H9 (cell line): ENCODE data around the gene NECTIN4. TPM values are rescaled to one million over a fixed set of nuclear protein-coding genes. Genes with fewer than 3 reads are reported as not detected.

Source experiments
- DNase-seq: peaks from one replicate; pipeline ENCODE4 v3.0.0-alpha.2; 2017
- H2AFZ ChIP-seq: one replicate; pipeline ENCODE4 v1.6.1; 2013; ENCODE audit warnings: mild to moderate bottlenecking, low read length, control low read depth, moderate library complexity
- H2AK5ac ChIP-seq: 2 replicates; pipeline ENCODE4 v1.6.1; 2013; ENCODE audit warnings: low read length, control low read depth, mixed read lengths; ENCODE audit not compliant: insufficient read length
- H2BK120ac ChIP-seq: one replicate; pipeline ENCODE4 v1.6.1; 2013; ENCODE audit warnings: low read depth, mild to moderate bottlenecking, low read length, control low read depth, inconsistent platforms; ENCODE audit not compliant: poor library complexity, severe bottlenecking
- H2BK12ac ChIP-seq: 2 replicates; pipeline ENCODE4 v1.6.1; 2013; ENCODE audit warnings: low read length, control low read depth, mixed read lengths, low read depth; ENCODE audit not compliant: insufficient read length
- H2BK15ac ChIP-seq: 2 replicates; pipeline ENCODE4 v1.6.1; 2013; ENCODE audit warnings: low read depth, low read length, control low read depth
- H2BK20ac ChIP-seq: one replicate; pipeline ENCODE4 v1.6.1; 2013; ENCODE audit warnings: low read depth, mild to moderate bottlenecking, low read length, control low read depth, inconsistent platforms; ENCODE audit not compliant: poor library complexity, severe bottlenecking
- H2BK5ac ChIP-seq: 2 replicates; pipeline ENCODE4 v1.6.1; 2013; ENCODE audit warnings: low read length, control low read depth, mixed read lengths; ENCODE audit not compliant: insufficient read length
- H3K14ac ChIP-seq: 2 replicates; pipeline ENCODE4 v1.6.1; 2013; ENCODE audit warnings: low read length, control low read depth; ENCODE audit not compliant: insufficient read depth
- H3K18ac ChIP-seq: 2 replicates; pipeline ENCODE4 v1.6.1; 2013; ENCODE audit warnings: low read depth, mild to moderate bottlenecking, mixed read lengths, low read length, control low read depth; ENCODE audit not compliant: insufficient read length
- H3K23ac ChIP-seq: 2 replicates; pipeline ENCODE4 v1.6.1; 2013; ENCODE audit warnings: low read length, control low read depth, mixed read lengths, low read depth; ENCODE audit not compliant: insufficient read length
- H3K23me2 ChIP-seq: 2 replicates; pipeline ENCODE4 v1.6.1; 2013; ENCODE audit warnings: low read depth, mild to moderate bottlenecking, mixed read lengths, low read length, control low read depth; ENCODE audit not compliant: insufficient read length, poor library complexity, severe bottlenecking
- H3K27ac ChIP-seq: 2 replicates; pipeline ENCODE4 v1.5.1; 2013; ENCODE audit warnings: low read length, control low read depth, mixed read lengths, low read depth; ENCODE audit not compliant: insufficient read length
- H3K27me3 ChIP-seq: 2 replicates; pipeline ENCODE4 v1.6.1; 2013; ENCODE audit warnings: low read length, control low read depth, inconsistent platforms; ENCODE audit not compliant: insufficient read depth
- H3K4ac ChIP-seq: 2 replicates; pipeline ENCODE4 v1.6.1; 2013; ENCODE audit warnings: low read depth, mild to moderate bottlenecking, control low read depth, inconsistent platforms, low read length, moderate library complexity
- H3K4me1 ChIP-seq: 2 replicates; pipeline ENCODE4 v1.6.1; 2013; ENCODE audit warnings: low read length, control low read depth, inconsistent platforms; ENCODE audit not compliant: insufficient read depth
- H3K4me2 ChIP-seq: 2 replicates; pipeline ENCODE4 v1.6.1; 2013; ENCODE audit warnings: low read length, control low read depth, mixed read lengths; ENCODE audit not compliant: insufficient read length, insufficient read depth
- H3K56ac ChIP-seq: 2 replicates; pipeline ENCODE4 v1.6.1; 2013; ENCODE audit warnings: low read depth, mild to moderate bottlenecking, mixed read lengths, low read length, control low read depth; ENCODE audit not compliant: insufficient read length
- H3K79me1 ChIP-seq: 2 replicates; pipeline ENCODE4 v1.6.1; 2013; ENCODE audit warnings: low read depth, mild to moderate bottlenecking, moderate library complexity, low read length, control low read depth, inconsistent platforms; ENCODE audit not compliant: insufficient read depth, poor library complexity, severe bottlenecking
- H3K79me2 ChIP-seq: 2 replicates; pipeline ENCODE4 v1.6.1; 2013; ENCODE audit warnings: low read length, control low read depth, inconsistent platforms; ENCODE audit not compliant: insufficient read depth
- H3K9ac ChIP-seq: 2 replicates; pipeline ENCODE4 v1.6.1; 2013; ENCODE audit warnings: low read length, control low read depth, mixed read lengths; ENCODE audit not compliant: insufficient read length; ENCODE audit errors: extremely low read depth
- H3K9me3 ChIP-seq: one replicate; pipeline ENCODE4 v1.6.1; 2013; ENCODE audit warnings: low read depth, low read length, inconsistent platforms; ENCODE audit not compliant: control insufficient read depth
- H3T11ph ChIP-seq: one replicate; pipeline ENCODE4 v1.6.1; 2013; ENCODE audit warnings: mild to moderate bottlenecking, low read length, control low read depth, inconsistent platforms
- H4K20me1 ChIP-seq: one replicate; pipeline ENCODE4 v1.6.1; 2013; ENCODE audit not compliant: control insufficient read depth, insufficient read length, insufficient read depth
- H4K5ac ChIP-seq: 2 replicates; pipeline ENCODE4 v1.6.1; 2013; ENCODE audit warnings: low read depth, mild to moderate bottlenecking, mixed read lengths, low read length, control low read depth; ENCODE audit not compliant: insufficient read length
- H4K8ac ChIP-seq: replicated peaks from 2 replicates; pipeline ENCODE4 v1.6.1; 2013; ENCODE audit warnings: low read length, control low read depth, mixed read lengths, low read depth; ENCODE audit not compliant: insufficient read length
- H4K91ac ChIP-seq: 2 replicates; pipeline ENCODE4 v1.6.1; 2013; ENCODE audit warnings: low read depth, mild to moderate bottlenecking, moderate library complexity, mixed read lengths, low read length, control low read depth; ENCODE audit not compliant: insufficient read length
- H3K27ac Mint-ChIP-seq, 3 experiments: 2 replicates in 2 of 3; 3 replicates in 1 of 3; pipeline ENCODE4 v1.8.0; 2020 to 2021; ENCODE audit warnings: mixed read lengths in 3 of 3, mild to moderate bottlenecking in 1 of 3, moderate library complexity in 1 of 3
- H3K27me3 Mint-ChIP-seq: 2 replicates; pipeline ENCODE4 v1.8.0; 2021; ENCODE audit warnings: low read depth, mild to moderate bottlenecking, moderate library complexity, mixed read lengths
- H3K36me3 Mint-ChIP-seq, 3 experiments: 2 replicates in 2 of 3; 3 replicates in 1 of 3; pipeline ENCODE4 v1.8.0; 2020 to 2021; ENCODE audit warnings: low read depth in 3 of 3, mixed read lengths in 3 of 3; ENCODE audit not compliant: insufficient read depth in 1 of 3
- H3K4me1 Mint-ChIP-seq, 2 experiments: 2 replicates each; pipeline ENCODE4 v1.8.0; 2020; ENCODE audit warnings: mixed read lengths in 2 of 2
- H3K4me3 Mint-ChIP-seq, 2 experiments: 2 replicates in 1 of 2; 3 replicates in 1 of 2; pipeline ENCODE4 v1.8.0; 2020 to 2021; ENCODE audit warnings: mild to moderate bottlenecking in 2 of 2, mixed read lengths in 2 of 2, moderate library complexity in 1 of 2
- H3K9me3 Mint-ChIP-seq, 2 experiments: 2 replicates in 1 of 2; 3 replicates in 1 of 2; pipeline ENCODE4 v1.8.0; 2020; ENCODE audit warnings: mild to moderate bottlenecking in 2 of 2, mixed read lengths in 2 of 2, moderate library complexity in 1 of 2
- WGBS: extraction: QIAGEN DNeasy Blood & Tissue Kit; methylation state at CpG from one replicate; pipeline ENCODE4 v1.1.7; 2013; ENCODE audit warnings: missing lambda C conversion rate, low lambda C conversion rate, mixed read lengths; ENCODE audit not compliant: insufficient read length; ENCODE audit errors: extremely low coverage; 5-methylcytosine and 5-hydroxymethylcytosine counted together
- total RNA-seq: library from RNA; stranded (reverse); gene quantifications from 2 replicates; pipeline ENCODE4 v1.2.1, GENCODE V29; 2021
- TF ChIP-seq, protein P1 (sequence below): fragments of 200-600 bp; sonication (generic); conservative IDR thresholded peaks from 3 replicates; pipeline ENCODE4 v1.8.0; 2021; ENCODE audit warnings: antibody characterized with exemption, mild to moderate bottlenecking

The NECTIN4 gene
- total RNA-seq, 1 experiment from 2014 or later, result 0.33 TPM

DNA sequence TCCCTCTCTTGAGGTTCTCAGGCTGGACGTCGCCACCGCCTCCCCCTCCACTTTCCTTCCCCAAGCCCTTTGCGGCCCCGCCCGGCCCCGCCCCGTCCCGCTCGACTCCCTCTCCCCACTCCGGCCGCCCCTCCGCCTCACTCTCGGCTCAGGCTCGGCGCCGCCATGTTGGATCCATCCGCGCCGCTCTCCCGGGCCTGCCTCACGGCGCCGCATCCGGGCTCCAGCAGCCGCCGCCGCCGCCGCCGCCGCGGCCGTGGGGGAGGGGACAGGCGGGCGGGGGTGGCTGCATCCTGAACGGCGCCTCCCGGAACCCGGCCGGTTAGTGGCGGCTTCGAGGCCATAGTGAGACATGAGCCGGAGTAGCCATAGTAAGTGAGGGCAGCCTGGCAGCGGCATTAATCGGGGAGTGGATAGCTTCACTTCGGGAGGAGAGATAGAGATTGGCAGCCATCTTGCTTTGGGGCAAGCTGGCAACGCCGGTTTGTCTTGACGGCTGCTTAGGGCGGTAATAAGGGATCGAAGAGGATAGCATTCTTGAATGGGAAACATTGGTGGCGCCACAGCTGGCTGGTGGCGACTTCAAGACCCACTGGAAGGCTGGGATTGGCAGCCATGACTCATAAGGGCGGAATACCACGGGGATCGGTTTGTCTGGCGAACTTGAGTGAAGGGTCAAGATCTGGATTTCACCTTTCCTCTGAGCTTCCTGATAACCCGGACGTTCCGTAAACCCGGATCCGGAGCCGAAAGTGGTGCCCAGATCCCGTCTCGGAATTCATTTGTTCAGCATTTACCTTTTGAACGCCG, 43.3 kb upstream of the NECTIN4 start, which contains the start of gene DEDD:
Gene DEDD (minus strand): TSS at position 258 of the 810 bp plus-strand sequence. CDS start 8,205 bp downstream, outside the sequence.
- Histone ChIP-seq H3K23me2 (peaks cover 13% of the 10 kb centered on the region), H4K5ac (no peak within 1 kb of the TSS), H3K27ac (peak within 1 kb of the TSS; percentile 92), H2AFZ (peak within 1 kb of the TSS; percentile 70), H4K91ac (no peak within 1 kb of the TSS), H3K9ac (peak within 1 kb of the TSS; percentile 86), H2BK15ac (no peak within 1 kb of the TSS), H3K4ac (no peak within 1 kb of the TSS), H3K4me2 (peak within 1 kb of the TSS; percentile 99), H2AK5ac (no peak within 1 kb of the TSS), H3K4me1 (no peaks in the 10 kb centered on the region), H3K18ac (peak within 1 kb of the TSS; percentile 74), H3K23ac (no peak within 1 kb of the TSS), H3T11ph (no peak within 1 kb of the TSS), H3K79me2 (peaks cover 6% of the 10 kb centered on the region; the same call in 1 of the 2 replicates), H4K20me1 (no peaks in the 10 kb centered on the region), H2BK5ac (peak within 1 kb of the TSS; percentile 20), H3K79me1 (peaks cover 8% of the 10 kb centered on the region), H2BK12ac (no peak within 1 kb of the TSS), H4K8ac (no peak within 1 kb of the TSS), H2BK20ac (no peak within 1 kb of the TSS), H2BK120ac (no peak within 1 kb of the TSS), H3K27me3 (no peaks in the 10 kb centered on the region), H3K14ac (peak within 1 kb of the TSS; percentile 86), H3K56ac (peak within 1 kb of the TSS; percentile 18), H3K9me3 (no peaks in the 10 kb centered on the region)
- peak; percentile 96 for DNase-seq
- no peaks in the 10 kb centered on the region; a peak in 1 of 5 replicates for H3K9me3 Mint-ChIP-seq
- H3K4me3 Mint-ChIP-seq, result no peak within 1 kb of the TSS; a peak in 1 of 5 replicates
- H3K4me1 Mint-ChIP-seq, result peaks cover 18 to 19% of the 10 kb centered on the region in 2 experiments
- WGBS, result no CpG with 5 or more reads among the region's 68 CpGs
- no peaks in the 10 kb centered on the region for H3K27me3 Mint-ChIP-seq
- H3K36me3 Mint-ChIP-seq, result peaks cover 3 to 28% (median 24%) of the 10 kb centered on the region in 3 experiments; a peak in 5 of 7 replicates
- H3K27ac Mint-ChIP-seq, result peak within 1 kb of the TSS; percentile 76 to 99 (median 93); a peak in 6 of 7 replicates
- TF ChIP-seq, protein P1, sequence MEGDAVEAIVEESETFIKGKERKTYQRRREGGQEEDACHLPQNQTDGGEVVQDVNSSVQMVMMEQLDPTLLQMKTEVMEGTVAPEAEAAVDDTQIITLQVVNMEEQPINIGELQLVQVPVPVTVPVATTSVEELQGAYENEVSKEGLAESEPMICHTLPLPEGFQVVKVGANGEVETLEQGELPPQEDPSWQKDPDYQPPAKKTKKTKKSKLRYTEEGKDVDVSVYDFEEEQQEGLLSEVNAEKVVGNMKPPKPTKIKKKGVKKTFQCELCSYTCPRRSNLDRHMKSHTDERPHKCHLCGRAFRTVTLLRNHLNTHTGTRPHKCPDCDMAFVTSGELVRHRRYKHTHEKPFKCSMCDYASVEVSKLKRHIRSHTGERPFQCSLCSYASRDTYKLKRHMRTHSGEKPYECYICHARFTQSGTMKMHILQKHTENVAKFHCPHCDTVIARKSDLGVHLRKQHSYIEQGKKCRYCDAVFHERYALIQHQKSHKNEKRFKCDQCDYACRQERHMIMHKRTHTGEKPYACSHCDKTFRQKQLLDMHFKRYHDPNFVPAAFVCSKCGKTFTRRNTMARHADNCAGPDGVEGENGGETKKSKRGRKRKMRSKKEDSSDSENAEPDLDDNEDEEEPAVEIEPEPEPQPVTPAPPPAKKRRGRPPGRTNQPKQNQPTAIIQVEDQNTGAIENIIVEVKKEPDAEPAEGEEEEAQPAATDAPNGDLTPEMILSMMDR, result no peak
